SIG-M5 treated with dmso at 0.1 percent for 504 hours (cell line): ENCODE measurements around the gene NFKBIE.

Experiments used
- DNase-seq: peaks from one replicate; lab custom pipeline; 2025; ENCODE audit not compliant: unreplicated experiment; lab: John Stamatoyannopoulos, UW

The NFKBIE gene

DNA sequence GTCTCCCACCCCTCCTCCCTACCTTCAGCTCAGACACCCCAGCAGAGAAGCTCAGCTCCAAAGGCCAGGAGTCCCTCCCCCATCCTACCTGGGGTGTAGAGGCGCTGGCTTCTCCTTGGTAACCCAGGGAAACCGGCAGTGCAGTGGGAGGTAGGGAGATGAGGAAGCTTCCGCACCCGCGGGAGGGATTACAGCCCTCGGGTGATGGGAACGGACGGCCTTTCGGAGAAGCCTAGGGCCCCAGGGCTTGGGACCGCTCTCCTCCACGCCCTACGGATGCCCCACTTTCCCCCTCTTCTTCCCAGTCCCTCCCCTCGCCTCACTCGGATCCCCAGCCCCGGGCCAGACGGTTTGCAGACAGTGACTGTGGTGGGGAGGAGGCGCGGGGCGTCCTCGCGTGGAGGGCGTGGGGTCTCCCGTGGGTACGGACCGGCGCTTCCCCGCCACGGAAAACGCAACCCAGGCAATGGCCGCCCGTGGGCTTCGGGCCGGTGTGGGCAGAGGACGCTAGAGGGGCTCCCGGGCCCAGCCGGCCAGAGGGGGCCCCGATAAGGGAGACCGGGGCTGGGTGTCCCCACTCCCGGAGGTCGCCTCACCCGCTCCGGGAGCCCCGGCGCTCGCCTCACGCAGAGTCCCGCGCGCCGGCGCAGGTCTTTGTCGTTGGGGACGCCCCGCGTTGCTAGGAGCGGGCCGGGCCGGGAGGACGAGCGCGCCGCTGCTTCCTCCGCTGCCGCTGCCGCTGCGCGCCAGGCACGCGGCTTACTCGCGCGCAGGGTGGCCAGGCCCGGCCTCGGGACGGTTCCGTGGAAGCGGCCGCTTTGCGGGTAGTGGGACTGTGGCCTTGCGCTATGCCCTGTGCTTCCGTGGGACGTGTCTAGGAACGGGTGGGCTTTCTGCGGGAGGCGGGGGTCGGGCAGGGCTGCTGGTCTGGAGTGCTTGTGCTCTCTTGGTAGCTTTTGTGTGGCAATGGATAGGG, 32.0 kb upstream of the NFKBIE start:
- DNase-seq = peak; percentile 12

DNA sequence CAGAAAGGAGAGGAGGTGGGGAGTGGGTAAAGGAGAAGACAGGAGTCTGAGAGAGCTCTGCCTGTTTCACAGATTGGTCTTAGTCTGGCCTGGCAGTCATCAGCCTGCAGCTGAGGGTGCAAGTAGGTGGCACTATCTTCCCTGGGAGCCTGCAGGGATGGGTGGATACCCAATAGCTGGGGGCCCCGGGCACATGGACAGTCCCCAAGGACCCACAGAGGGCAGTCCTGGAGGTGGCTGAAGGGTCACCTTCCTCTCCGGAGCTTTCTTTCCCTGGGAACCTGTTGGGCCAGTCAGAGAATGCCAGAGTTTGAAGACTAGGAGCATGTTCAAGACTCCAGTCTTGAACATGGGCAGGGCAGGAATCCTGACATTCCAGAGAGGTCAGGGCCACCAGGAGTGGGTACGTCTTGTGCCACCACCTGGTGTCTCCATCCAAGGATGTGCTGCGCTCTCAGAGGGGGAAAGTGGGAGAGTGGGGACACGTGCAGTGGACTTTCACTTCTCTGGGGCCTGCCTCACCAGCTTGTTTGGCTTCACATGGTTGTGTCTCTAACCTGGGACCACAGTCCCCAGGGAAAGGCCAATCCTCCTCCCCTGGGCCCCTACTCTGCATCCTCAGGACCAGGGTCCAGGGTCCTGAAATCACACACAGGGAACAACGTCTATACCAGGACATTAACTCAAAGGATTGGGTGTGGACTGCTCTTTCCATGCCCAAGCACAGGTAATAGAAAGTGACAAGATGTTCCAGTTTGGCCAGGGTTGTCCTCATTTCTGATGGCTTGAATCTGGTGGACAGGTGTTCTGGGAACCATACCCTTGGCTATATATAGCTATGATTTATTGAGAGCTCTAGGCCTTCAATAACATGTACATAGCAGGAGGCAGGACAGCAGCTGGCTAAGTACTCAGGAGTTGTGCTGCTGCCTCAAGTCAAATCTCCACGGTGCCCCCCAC, 29.8 kb upstream of the NFKBIE start:
- DNase-seq = no peak

DNA sequence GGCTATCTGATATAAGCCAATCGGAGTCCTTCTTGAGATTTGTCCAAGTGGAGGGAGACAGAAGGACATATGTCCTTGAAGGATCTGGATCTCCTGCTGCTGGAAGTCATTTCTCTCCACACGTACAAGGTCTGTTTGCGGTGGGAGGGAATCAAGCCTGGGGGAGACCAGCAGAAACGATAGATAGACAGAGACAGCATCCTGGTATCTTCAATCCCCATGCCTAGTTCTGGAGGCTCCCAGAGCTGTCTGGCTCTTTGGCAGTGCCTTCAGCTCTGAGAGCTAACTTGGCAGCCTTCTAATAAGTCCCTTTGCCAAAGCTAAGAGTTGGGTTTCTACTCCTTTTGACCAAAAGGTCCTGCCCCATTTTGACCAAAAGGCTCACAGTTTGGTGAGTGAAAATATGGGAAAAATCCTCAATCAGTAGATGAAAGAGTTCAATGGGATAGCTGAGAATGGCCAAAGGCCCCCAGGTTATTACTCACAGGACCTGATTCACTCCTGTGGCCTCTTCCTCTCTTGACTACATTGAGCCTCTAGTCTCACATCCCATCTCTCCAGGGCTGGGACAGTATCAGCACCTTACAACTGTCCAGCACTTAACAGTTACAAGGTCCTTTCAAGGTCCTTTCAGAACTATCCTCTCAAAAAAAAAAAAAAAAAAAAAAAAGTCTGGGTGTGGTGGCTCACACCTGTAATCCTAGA, 27.5 kb upstream of the NFKBIE start:
- no peak for DNase-seq

- DNase-seq = no peak
Measured at GRCh38 chr6:44291841-44292240, 26.5 kb upstream of the NFKBIE start.

GRCh38 chr6:44289726-44290260, 24.4 kb upstream of the NFKBIE start:
- DNase-seq = no peak

- DNase-seq = no peak
Measured at GRCh38 chr6:44286747-44287146, 21.4 kb upstream of the NFKBIE start.

DNA sequence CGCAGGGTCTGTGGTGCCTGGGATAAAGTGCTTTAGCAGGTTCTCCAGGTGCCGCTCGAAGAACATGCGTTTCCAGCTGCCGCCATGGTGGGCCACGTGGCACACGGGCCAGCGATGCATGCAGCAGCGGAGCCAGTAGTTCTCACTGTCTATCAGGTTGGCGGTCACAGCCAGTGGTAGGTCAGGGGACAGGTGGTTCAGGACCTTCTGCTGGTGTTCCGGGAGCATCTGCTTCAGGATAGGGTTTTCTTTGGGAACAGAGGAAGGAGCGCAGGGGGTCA, 20.9 kb upstream of the NFKBIE start:
- DNase-seq = no peak

- DNase-seq = peak; percentile 16
Measured at GRCh38 chr6:44285552-44286284, 20.4 kb upstream of the NFKBIE start.

DNA sequence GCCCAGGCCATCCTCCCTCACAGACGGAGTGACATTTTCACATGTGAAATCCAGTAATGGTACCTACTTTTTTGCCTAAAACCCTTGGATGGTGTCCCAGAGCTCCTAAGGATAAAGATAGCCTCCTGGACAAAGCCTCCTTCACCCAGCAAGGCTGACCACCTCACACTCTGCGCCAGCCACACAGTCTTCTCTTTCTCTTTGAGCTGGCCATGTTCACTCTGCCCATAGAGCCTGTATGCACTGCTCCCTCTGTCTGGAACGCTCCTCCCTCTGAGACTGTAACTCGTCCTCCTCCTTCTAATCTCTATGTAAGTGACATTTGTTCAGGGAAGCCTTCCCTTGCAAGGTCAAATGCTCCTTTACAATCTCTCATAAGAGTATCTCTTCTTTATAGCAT, 19.5 kb upstream of the NFKBIE start:
- DNase-seq = no peak

DNA sequence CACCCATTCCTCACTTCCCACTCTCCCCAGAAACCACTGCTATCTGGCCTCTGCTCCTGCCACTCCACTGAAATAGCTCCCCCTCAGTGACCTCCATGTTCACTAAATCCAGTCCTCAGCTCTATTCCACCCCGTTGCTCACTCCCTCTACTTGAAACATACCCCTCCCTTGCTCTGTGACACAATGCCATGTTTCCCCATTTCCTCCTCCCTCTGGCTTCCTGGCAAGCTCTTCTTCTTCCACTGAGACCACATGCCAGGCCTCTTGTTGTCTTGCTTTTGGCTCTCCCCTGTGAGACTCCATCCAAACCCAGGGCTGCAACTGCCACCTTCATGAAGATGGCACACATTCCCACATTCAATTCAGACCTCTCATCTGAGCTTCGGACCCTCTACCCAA, 18.8 kb upstream of the NFKBIE start:
- DNase-seq = peak; percentile 45

DNA sequence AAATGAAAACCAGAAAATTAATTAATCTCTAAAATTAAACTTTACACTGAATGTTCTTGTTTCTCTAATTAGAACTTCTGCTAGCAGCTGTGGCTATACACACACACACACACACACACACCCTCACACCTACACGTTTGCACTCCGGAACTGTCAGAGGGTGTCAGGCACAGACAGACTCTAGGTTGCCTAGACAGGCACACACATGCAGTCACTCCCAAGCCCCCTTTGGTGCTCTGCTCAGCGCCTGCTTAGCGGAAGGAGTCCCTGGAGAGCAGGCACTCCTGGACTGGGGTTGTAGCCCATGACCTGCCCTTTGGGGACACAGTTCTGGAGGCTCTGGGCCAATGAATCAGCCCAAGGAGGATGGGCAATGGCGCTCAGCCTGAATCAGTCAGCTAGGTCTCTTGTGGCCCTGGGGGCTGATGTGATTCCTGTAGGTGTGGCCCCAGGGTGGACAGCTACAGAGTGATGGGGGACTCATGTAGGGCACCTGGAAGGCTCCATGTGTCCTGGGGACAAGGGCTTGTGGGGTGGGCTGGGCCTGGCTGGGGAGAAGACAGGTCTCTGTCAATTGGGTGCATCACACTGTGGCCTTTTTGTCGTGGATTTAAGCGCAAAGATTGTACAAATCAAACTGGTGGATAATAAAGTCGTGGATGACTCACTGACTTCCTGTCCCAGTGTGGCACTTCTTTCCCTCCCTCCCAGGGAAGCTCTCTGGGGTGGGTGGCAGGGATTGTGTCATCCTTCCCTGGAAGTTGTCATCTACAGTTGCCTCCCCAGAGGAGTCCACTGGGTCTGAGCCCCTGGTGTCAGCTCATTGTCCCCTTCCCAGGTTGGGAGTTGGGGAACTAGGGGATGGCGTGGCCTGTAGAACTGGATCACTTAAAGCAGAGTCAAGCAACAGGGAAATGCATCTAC, 13.7 kb upstream of the NFKBIE start:
- no peak for DNase-seq

- DNase-seq = no peak
Measured at GRCh38 chr6:44278315-44278714, 13.0 kb upstream of the NFKBIE start.

GRCh38 chr6:44277763-44278162, 12.4 kb upstream of the NFKBIE start:
- DNase-seq = no peak

GRCh38 chr6:44276667-44277640, 11.6 kb upstream of the NFKBIE start:
- DNase-seq = no peak

DNA sequence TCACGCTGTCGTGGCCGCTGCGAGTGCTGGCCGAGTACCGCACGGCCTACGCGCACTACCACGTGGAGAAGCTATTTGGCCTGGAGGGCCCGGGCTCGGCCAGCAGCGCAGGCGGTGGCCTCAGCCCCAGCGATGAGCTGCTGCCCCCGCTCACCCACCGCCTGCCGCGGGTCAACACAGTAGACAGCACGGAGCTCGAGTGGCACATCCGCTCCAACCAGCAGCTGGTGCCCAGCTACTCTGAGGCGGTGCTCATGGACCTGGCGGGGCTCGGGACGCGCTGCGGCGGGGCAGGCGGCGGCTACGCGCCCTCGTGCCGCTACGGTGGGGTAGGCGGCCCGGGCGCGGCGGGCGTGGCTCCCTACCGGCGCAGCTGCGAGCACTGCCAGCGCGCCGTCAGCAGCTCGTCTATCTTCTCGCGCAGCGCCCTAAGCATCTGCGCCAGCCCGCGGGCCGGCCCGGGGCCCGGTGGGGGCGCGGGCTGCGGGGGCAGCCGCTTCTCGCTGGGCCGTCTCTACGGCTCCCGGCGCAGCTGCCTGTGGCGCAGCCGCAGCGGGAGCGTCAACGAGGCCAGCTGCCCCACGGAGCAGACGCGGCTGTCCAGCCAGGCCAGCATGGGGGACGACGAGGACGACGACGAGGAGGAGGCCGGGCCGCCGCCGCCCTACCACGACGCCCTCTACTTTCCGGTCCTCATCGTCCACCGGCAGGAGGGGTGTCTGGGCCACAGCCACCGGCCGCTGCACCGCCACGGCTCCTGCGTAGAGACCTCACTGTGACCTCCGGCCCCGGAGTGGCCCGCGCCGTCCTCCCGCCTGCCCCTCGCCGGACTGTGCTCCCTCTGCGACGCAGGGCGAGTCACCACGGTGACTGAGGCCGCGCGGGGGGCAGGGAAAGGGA, 10.6 kb upstream of the NFKBIE start:
- DNase-seq = no peak

GRCh38 chr6:44275271-44275748, 10.0 kb upstream of the NFKBIE start:
- no peak for DNase-seq

- DNase-seq = no peak
Measured at GRCh38 chr6:44273617-44274016, 8.3 kb upstream of the NFKBIE start.
